ENCODE results near the gene ZNF532. TPM values are rescaled to one million over a fixed set of nuclear protein-coding genes. Genes with fewer than 3 reads are reported as not detected.

The ZNF532 gene
- total RNA-seq, 1 donor, result 49.6 TPM

- TF ChIP-seq CTCF (IDR thresholded peaks at IDR 0.05; ENCODE audit: extremely low read depth, low read depth, low read length), result no peak
- H3K36me3 ChIP-seq (ENCODE audit: insufficient read depth, low read length), result peaks cover 9% of the 10 kb centered on the region
- H4K20me1 ChIP-seq (ENCODE audit: insufficient read depth, low read length), result no peaks in the 10 kb centered on the region
- H3K4me3 ChIP-seq (ENCODE audit: insufficient read depth, low read length), result peak overlapping the region; percentile 71
- peak overlapping the region; percentile 62 for H2AFZ ChIP-seq (ENCODE audit: low read length)
- H3K79me2 ChIP-seq (ENCODE audit: insufficient read depth, low read length), result peaks cover 51% of the 10 kb centered on the region
- H3K4me2 ChIP-seq (ENCODE audit: insufficient read depth, low read length), result peak overlapping the region; percentile 86
- peak overlapping the region; percentile 85 for H3K27ac ChIP-seq (ENCODE audit: low read depth, low read length)
- no peak for DNase-seq (ENCODE audit: insufficient read length, low spot score, missing footprints)
- no peaks in the 10 kb centered on the region for H3K27me3 ChIP-seq (ENCODE audit: insufficient read depth, low read length)
- H3K9me3 ChIP-seq (ENCODE audit: low read depth, low read length), result no peaks in the 10 kb centered on the region
- peaks cover 45% of the 10 kb centered on the region for H3K4me1 ChIP-seq (ENCODE audit: insufficient read depth, low read length)
Measured at GRCh38 chr18:58862356-58862755, 2.3 kb upstream of the ZNF532 start.

GRCh38 chr18:58862851-58863538 lies 1.7 kb upstream of the ZNF532 start:
- H3K36me3 ChIP-seq (ENCODE audit: insufficient read depth, low read length), result peaks cover 14% of the 10 kb centered on the region
- peaks cover 57% of the 10 kb centered on the region for H3K79me2 ChIP-seq (ENCODE audit: insufficient read depth, low read length)
- peak overlapping the region; percentile 62 for H2AFZ ChIP-seq (ENCODE audit: low read length)
- DNase-seq (ENCODE audit: insufficient read length, low spot score, missing footprints), result peak; percentile 91
- H3K9me3 ChIP-seq (ENCODE audit: low read depth, low read length), result no peaks in the 10 kb centered on the region
- no peaks in the 10 kb centered on the region for H4K20me1 ChIP-seq (ENCODE audit: insufficient read depth, low read length)
- peak overlapping the region; percentile 85 for H3K27ac ChIP-seq (ENCODE audit: low read depth, low read length)
- peak overlapping the region; percentile 71 for H3K4me3 ChIP-seq (ENCODE audit: insufficient read depth, low read length)
- TF ChIP-seq CTCF (IDR thresholded peaks at IDR 0.05; ENCODE audit: extremely low read depth, low read depth, low read length), result no peak
- H3K4me2 ChIP-seq (ENCODE audit: insufficient read depth, low read length), result peak overlapping the region; percentile 86
- H3K4me1 ChIP-seq (ENCODE audit: insufficient read depth, low read length), result peaks cover 50% of the 10 kb centered on the region
- no peaks in the 10 kb centered on the region for H3K27me3 ChIP-seq (ENCODE audit: insufficient read depth, low read length)

- H3K4me2 ChIP-seq (ENCODE audit: insufficient read depth, low read length), result peak overlapping the region; percentile 51
- H3K79me2 ChIP-seq (ENCODE audit: insufficient read depth, low read length), result peaks cover 64% of the 10 kb centered on the region
- peak overlapping the region; percentile 63 for H3K4me3 ChIP-seq (ENCODE audit: insufficient read depth, low read length)
- no peaks in the 10 kb centered on the region for H3K27me3 ChIP-seq (ENCODE audit: insufficient read depth, low read length)
- TF ChIP-seq CTCF (IDR thresholded peaks at IDR 0.05; ENCODE audit: extremely low read depth, low read depth, low read length), result no peak
- H4K20me1 ChIP-seq (ENCODE audit: insufficient read depth, low read length), result no peaks in the 10 kb centered on the region
- peak; percentile 95 for DNase-seq (ENCODE audit: insufficient read length, low spot score, missing footprints)
- peaks cover 50% of the 10 kb centered on the region for H3K4me1 ChIP-seq (ENCODE audit: insufficient read depth, low read length)
- H3K9me3 ChIP-seq (ENCODE audit: low read depth, low read length), result no peaks in the 10 kb centered on the region
- H3K36me3 ChIP-seq (ENCODE audit: insufficient read depth, low read length), result peaks cover 20% of the 10 kb centered on the region
- peak overlapping the region; percentile 65 for H3K27ac ChIP-seq (ENCODE audit: low read depth, low read length)
- no peak overlapping the region for H2AFZ ChIP-seq (ENCODE audit: low read length)
Measured at GRCh38 chr18:58863539-58864145, 1.0 kb upstream of the ZNF532 start.

GRCh38 chr18:58865033-58865590 lies 435 bp downstream of the ZNF532 start:
- TF ChIP-seq CTCF (IDR thresholded peaks at IDR 0.05; ENCODE audit: extremely low read depth, low read depth, low read length), result no peak
- peaks cover 32% of the 10 kb centered on the region for H3K36me3 ChIP-seq (ENCODE audit: insufficient read depth, low read length)
- H4K20me1 ChIP-seq (ENCODE audit: insufficient read depth, low read length), result no peaks in the 10 kb centered on the region
- H3K4me1 ChIP-seq (ENCODE audit: insufficient read depth, low read length), result peaks cover 49% of the 10 kb centered on the region
- H3K4me2 ChIP-seq (ENCODE audit: insufficient read depth, low read length), result peak overlapping the region; percentile 68
- H3K27me3 ChIP-seq (ENCODE audit: insufficient read depth, low read length), result no peaks in the 10 kb centered on the region
- peak overlapping the region; percentile 63 for H3K4me3 ChIP-seq (ENCODE audit: insufficient read depth, low read length)
- no peaks in the 10 kb centered on the region for H3K9me3 ChIP-seq (ENCODE audit: low read depth, low read length)
- peak overlapping the region; percentile 2 for H2AFZ ChIP-seq (ENCODE audit: low read length)
- DNase-seq (ENCODE audit: insufficient read length, low spot score, missing footprints), result no peak
- H3K27ac ChIP-seq (ENCODE audit: low read depth, low read length), result peak overlapping the region; percentile 65
- H3K79me2 ChIP-seq (ENCODE audit: insufficient read depth, low read length), result peaks cover 74% of the 10 kb centered on the region

All from osteoblast (primary cell).